Coronary artery (tissue), 2 donors: ENCODE measurements around the gene LRRC63.

Experiments
- DNase-seq: peaks from one replicate; pipeline ENCODE4 v3.0.0-alpha.2; 2017; ENCODE audit warnings: low spot score
- H3K27ac ChIP-seq, 2 donors: fragments of 200-600 bp; sonication (generic); one replicate each; pipeline ENCODE4 v1.5.1; 2016 to 2019
- H3K4me3 ChIP-seq: fragments of 200-600 bp; sonication (generic); 2 replicates; pipeline ENCODE4 v1.5.1; 2016; ENCODE audit warnings: mild to moderate bottlenecking, moderate library complexity
- TF ChIP-seq, protein P1 (sequence below): fragments of 200-600 bp; sonication (generic); IDR thresholded peaks from one replicate; pipeline ENCODE4 v1.5.1; 2019; ENCODE audit warnings: antibody characterized with exemption

The LRRC63 gene

DNA sequence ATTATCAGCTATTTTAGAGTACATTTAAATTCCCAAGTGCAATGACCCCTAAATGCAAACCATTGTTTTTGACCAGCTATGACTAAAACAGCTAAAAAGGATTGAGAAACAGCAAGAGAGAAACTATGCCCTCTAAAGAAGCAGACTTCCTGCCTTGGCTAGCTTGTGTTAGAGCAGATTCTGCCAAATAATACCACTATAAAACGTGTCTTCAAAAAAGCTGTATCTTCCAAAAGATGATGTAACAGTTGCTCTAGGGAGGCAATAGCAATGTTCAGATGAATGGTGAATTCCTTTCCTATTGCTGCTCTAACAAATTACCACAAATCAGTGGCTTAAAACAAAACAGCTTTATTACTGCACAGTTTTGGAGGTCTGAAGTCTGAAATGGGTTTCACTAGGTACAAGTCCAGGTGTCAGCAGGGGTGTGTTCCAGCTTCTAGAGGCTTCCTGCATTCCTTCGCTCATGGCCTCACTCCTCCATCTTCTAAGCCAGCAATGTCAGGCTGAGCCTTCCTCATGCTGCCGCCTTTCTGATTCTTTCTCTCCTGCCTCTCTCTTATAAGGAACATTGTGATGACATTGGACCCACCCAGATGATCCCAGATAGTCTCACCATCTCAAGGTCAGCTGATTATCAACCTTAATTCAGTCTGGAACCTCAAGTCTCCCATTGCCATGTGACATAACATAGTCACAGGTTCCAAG is 84.5 kb downstream of the LRRC63 start:
- H3K4me3 ChIP-seq = no peak overlapping the region
- TF ChIP-seq, protein P1, sequence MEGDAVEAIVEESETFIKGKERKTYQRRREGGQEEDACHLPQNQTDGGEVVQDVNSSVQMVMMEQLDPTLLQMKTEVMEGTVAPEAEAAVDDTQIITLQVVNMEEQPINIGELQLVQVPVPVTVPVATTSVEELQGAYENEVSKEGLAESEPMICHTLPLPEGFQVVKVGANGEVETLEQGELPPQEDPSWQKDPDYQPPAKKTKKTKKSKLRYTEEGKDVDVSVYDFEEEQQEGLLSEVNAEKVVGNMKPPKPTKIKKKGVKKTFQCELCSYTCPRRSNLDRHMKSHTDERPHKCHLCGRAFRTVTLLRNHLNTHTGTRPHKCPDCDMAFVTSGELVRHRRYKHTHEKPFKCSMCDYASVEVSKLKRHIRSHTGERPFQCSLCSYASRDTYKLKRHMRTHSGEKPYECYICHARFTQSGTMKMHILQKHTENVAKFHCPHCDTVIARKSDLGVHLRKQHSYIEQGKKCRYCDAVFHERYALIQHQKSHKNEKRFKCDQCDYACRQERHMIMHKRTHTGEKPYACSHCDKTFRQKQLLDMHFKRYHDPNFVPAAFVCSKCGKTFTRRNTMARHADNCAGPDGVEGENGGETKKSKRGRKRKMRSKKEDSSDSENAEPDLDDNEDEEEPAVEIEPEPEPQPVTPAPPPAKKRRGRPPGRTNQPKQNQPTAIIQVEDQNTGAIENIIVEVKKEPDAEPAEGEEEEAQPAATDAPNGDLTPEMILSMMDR = no peak
- no peak for DNase-seq
- H3K27ac ChIP-seq = peak overlapping the region in 1 of 2 donors; percentile 67

DNA sequence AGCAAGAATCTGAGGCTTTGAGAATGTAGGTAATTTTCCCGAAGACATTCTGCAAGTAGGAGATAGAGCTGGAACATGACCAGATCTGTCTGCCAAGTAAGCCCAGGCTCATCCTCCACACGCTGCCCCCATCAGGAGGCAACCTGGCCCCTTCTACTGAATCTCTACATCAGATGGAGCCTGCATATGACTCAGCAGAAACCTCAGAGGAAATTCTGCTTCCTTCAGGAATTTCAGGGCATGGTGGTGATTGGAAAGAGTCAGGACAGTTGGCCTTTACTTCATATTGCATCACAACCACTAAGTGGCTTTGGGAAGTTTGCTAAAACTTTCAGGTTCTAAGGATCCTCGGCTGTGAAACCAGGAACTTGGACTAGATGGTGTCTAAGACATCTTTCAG is 85.2 kb downstream of the LRRC63 start:
- H3K4me3 ChIP-seq = no peak overlapping the region
- peak overlapping the region in 1 of 2 donors; percentile 67 for H3K27ac ChIP-seq
- DNase-seq = no peak
- TF ChIP-seq, protein P1 = no peak

DNA sequence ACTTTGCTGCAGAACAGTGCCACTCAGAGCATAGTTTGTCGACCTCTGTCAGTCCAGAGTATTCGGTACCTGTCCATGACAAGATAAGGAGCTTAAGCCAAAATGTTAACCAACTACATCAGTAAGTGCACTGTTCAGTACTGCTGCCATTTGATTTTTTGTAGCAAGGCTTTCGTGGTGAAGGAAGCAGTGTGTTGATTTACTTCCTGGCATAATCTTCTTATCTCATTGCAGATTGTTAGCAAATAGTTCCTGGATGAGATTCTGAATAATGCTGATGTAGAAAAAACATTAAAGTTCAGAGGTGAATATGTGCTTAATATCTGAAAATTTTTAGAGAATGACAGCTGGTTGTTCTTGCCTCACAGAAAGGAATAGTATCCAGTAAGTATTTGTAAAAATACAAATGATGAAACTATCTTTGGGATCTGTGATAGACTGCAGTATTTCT is 85.7 kb downstream of the LRRC63 start:
- TF ChIP-seq, protein P1 = no peak
- no peak overlapping the region for H3K4me3 ChIP-seq
- no peak for DNase-seq
- H3K27ac ChIP-seq = peak overlapping the region in 1 of 2 donors; percentile 67

DNA sequence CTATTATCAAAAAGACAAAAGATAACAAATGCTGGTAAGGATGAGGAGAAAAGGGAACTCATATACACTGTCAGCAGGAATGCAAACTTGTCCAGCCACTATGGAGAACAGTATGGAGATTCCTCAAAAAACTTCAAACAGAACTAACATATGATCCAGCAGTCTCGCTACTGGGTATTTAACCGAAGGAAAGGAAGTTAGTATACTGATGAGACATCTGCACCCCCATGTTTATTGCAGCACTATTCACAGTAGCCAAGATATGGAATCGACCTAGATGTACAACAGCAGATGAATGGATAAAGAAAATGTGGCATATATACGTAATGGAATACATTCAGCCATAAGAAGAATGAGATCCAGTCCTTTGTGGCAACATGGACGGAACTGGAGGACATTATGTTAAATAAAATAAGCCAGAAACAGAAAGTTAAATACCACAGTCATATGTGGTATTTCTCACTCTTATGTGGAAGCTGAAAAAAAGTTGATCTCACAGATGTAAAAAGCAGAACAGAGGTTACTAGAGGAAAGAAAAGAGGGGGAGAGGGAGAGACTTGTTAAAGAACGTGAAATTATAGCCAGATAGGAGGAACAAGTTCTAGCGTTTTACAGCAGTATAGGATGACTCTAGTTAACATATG is 92.1 kb downstream of the LRRC63 start:
- no peak for DNase-seq
- TF ChIP-seq, protein P1 = no peak

DNA sequence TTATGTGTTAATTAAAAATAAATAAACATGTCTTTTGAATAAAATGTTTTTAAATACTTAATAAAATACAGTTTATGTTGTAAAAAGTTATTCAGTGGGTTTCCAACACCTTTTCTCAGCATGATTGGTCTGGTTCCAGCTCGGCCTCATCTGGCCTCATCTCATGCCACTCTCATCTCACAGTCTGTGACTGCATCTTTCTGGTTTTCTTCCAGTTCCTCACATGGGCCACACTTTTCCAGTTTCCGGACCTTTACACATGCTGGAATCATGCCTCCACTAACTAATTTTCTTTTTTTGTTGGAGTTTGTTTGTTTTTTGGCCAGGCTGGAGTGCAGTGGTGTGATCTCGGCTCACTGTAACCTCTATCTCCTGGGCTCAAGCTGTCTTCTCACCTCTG is 92.8 kb downstream of the LRRC63 start:
- no peak overlapping the region for H3K4me3 ChIP-seq
- no peak for DNase-seq
- H3K27ac ChIP-seq = no peak overlapping the region
- TF ChIP-seq, protein P1 = no peak

More for the DNA sequence above, 92.1 kb downstream of the LRRC63 start:
- H3K27ac ChIP-seq = no peak overlapping the region
- no peak overlapping the region for H3K4me3 ChIP-seq

DNA sequence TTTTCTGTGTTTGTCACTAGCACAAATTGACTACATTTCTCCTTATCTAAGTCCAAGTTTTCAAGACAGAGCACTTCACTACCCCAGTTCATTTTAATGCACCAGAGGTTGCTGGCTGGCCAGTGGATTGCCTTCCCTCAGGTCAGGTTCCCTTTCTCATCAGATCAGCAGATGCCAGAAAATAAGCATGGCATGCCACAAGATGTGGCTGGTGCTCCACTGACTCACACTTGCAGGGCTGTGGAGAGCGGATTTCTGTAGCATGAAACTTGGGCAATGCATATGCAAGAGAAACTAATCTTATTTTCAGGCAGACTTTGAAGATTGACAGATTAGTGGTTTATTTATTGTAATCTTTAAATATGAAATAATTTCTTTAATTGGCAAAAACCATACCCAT is 95.8 kb downstream of the LRRC63 start:
- TF ChIP-seq, protein P1 = no peak
- DNase-seq = no peak

DNA sequence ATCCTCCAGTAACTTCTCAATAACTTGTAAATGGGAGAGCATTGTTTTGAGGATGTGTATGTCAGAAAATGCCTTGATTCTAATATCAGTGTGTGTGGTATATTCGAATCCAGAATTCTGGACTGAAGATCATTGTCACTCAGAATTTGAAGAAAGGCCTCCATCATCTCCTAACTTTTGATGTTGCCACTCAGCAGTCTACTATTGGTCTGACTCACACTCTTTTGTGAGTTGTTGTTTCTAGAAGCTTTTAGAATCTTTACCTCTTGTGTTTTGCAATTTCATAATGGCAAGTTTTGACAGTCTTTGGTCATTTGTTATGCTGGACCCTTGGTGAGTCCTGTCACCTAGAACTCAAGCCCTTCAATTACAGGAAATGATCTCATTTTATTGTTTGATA is 98.3 kb downstream of the LRRC63 start:
- TF ChIP-seq, protein P1 = no peak
- DNase-seq = no peak
- Histone ChIP-seq H3K27ac (no peak overlapping the region), H3K4me3 (no peak overlapping the region)

More for the DNA sequence above, 95.8 kb downstream of the LRRC63 start:
- H3K27ac ChIP-seq = no peak overlapping the region
- no peak overlapping the region for H3K4me3 ChIP-seq
